Panc1 (cell line): ENCODE measurements around the gene MRPS18C. TPM values are rescaled to one million over a fixed set of nuclear protein-coding genes. Genes with fewer than 3 reads are reported as not detected.

Source experiments
- ATAC-seq: fragments of 200-7000 bp; cut with Tn5 transposase; 2 replicates; pipeline ENCODE4 v1.9.1; 2020; ENCODE audit warnings: mild to moderate bottlenecking, moderate library complexity
- BruUV-seq: library from RNA; stranded (reverse); fragments of 400-500 nt; replicated peaks from 2 replicates; lab custom pipeline; 2021; lab: Mats Ljungman, UMichigan
- CTCF ChIA-PET: fragments of 300-600 bp; sonication (Branson Sonifier 250); formaldehyde crosslinking; loops from one replicate; lab custom pipeline; 2022; ENCODE audit warnings: antibody characterized with exemption; lab: Charles Lee
- POLR2A ChIA-PET: fragments of 300-600 bp; sonication (Branson Sonifier 250); formaldehyde crosslinking; loops from one replicate; lab custom pipeline; 2022; ENCODE audit warnings: antibody characterized with exemption; lab: Charles Lee
- DNase-seq: peaks from one replicate; pipeline ENCODE4 v3.0.0-alpha.2; 2010; ENCODE audit warnings: low read depth, low spot score
- H3K27ac ChIP-seq: 2 replicates; pipeline ENCODE4 v1.5.1; 2011; ENCODE audit warnings: mild to moderate bottlenecking, low read length, inconsistent platforms
- H3K27me3 ChIP-seq: fragments of 200-500 bp; sonication (Bioruptor generic); 2 replicates; pipeline ENCODE4 v1.6.0; 2014; ENCODE audit warnings: low read length, inconsistent platforms; ENCODE audit not compliant: control insufficient read depth, insufficient read depth
- H3K36me3 ChIP-seq: fragments of 200-500 bp; sonication (Bioruptor generic); 2 replicates; pipeline ENCODE4 v1.5.1; 2014; ENCODE audit warnings: inconsistent platforms, mild to moderate bottlenecking, low read length, moderate library complexity; ENCODE audit not compliant: control insufficient read depth, insufficient read depth
- H3K4me1 ChIP-seq: 2 replicates; pipeline ENCODE4 v1.5.1; 2011; ENCODE audit warnings: inconsistent platforms, mild to moderate bottlenecking, low read length, moderate library complexity; ENCODE audit not compliant: control insufficient read depth, insufficient read depth
- H3K4me3 ChIP-seq, 2 experiments: 2 replicates each; pipeline ENCODE4 v1.5.1; 2011 to 2012; ENCODE audit warnings: low read depth in 2 of 2, low read length in 2 of 2, mild to moderate bottlenecking in 2 of 2, inconsistent platforms in 1 of 2, moderate library complexity in 1 of 2
- H3K9me3 ChIP-seq: fragments of 200-500 bp; sonication (Bioruptor generic); 2 replicates; pipeline ENCODE4 v1.5.1; 2014; ENCODE audit warnings: low read depth, mild to moderate bottlenecking, inconsistent platforms, low read length, moderate library complexity; ENCODE audit not compliant: control insufficient read depth, insufficient read depth
- POLR2AphosphoS5 ChIP-seq: IDR thresholded peaks from 2 replicates; pipeline ENCODE4 v1.6.1; 2012; ENCODE audit warnings: mild to moderate bottlenecking, low read depth, low read length, moderate library complexity
- SIN3A ChIP-seq: IDR thresholded peaks from 2 replicates; pipeline ENCODE4 v1.6.1; 2012; ENCODE audit warnings: low read depth, mild to moderate bottlenecking, low read length, moderate library complexity, borderline replicate concordance; ENCODE audit not compliant: insufficient read depth
- TCF7L2 ChIP-seq: IDR thresholded peaks from 2 replicates; pipeline ENCODE4 v1.6.1; 2011; ENCODE audit warnings: mild to moderate bottlenecking, low read depth, low read length, inconsistent platforms
- in situ Hi-C: cut with HindIII; loops from 2 replicates; pipeline ENCODE4 v1.10.0; 2016; ENCODE audit warnings: low sequenced_read_pairs, low pct_unique_long_range_greater_than_20kb
- intact Hi-C: fragments of 100-400 bp; cut with micrococcal nuclease; formaldehyde crosslinking; loops from one replicate; pipeline ENCODE4 v1.10.0; 2022; ENCODE audit not compliant: unreplicated experiment
- total RNA-seq: library from RNA; stranded (reverse); gene quantifications from one replicate; pipeline ENCODE4 v1.2.1, GENCODE V29; 2021; ENCODE audit not compliant: unreplicated experiment
- TF ChIP-seq, protein P1 (sequence below): fragments of 450-650 bp; IDR thresholded peaks from 2 replicates; pipeline ENCODE4 v1.5.1; 2017; ENCODE audit warnings: mild to moderate bottlenecking
- TF ChIP-seq, protein P2 (sequence below), 2 experiments: IDR thresholded peaks; 2 replicates each; pipeline ENCODE4 v1.6.1; 2011 to 2012; ENCODE audit warnings: low read depth in 2 of 2, control low read depth in 1 of 2, low read length in 1 of 2, mild to moderate bottlenecking in 1 of 2, moderate library complexity in 1 of 2; ENCODE audit not compliant: insufficient read depth in 1 of 2

Gene MRPS18C
- total RNA-seq, 1 experiment from 2014 or later: 50.8 TPM

DNA sequence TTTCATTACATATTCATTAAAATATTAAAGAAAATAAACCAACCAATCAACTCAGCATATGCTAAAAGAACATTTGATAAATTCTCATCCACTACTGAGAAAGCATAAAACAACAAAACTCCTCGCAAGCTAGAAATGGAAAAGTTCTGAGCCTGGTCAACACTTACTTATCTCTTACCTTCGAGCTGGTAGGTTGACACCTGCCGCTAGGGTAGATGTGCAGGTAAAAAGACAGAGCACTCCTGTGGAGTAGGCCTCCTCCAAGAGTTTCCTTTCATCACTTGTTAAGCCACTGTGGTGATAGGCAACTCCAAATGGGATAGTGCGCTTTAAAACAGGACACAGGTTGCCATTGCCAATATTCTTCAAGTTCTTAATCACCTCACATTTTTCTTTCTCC, 19.2 kb upstream of the MRPS18C start:
- ATAC-seq: no peak

DNA sequence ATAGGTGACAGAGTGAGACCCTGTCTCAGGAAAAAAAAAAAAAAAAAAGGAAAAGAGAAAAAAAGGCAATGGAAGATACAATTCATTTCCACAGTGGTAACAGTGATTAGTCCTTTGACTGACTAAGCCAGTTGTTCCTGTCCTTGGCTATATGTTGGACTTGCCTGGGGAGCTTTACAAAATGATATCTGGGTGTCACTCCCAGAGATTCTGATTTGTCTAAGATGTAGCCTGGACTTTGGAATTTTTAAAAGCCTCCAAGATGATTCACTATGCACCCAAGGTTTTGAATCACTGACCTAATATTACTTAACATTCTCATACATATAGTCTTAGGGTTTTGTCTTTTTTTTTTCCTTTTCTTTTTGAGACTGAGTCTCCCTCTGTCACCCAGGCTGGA, 17.1 kb upstream of the MRPS18C start:
- in situ Hi-C loops: no loop called here
- intact Hi-C loops: no loop called here
- ATAC-seq: no peak
- TF ChIP-seq POLR2AphosphoS5: no peak
- TF ChIP-seq TCF7L2: no peak
- TF ChIP-seq SIN3A: no peak
- TF ChIP-seq, protein P1, sequence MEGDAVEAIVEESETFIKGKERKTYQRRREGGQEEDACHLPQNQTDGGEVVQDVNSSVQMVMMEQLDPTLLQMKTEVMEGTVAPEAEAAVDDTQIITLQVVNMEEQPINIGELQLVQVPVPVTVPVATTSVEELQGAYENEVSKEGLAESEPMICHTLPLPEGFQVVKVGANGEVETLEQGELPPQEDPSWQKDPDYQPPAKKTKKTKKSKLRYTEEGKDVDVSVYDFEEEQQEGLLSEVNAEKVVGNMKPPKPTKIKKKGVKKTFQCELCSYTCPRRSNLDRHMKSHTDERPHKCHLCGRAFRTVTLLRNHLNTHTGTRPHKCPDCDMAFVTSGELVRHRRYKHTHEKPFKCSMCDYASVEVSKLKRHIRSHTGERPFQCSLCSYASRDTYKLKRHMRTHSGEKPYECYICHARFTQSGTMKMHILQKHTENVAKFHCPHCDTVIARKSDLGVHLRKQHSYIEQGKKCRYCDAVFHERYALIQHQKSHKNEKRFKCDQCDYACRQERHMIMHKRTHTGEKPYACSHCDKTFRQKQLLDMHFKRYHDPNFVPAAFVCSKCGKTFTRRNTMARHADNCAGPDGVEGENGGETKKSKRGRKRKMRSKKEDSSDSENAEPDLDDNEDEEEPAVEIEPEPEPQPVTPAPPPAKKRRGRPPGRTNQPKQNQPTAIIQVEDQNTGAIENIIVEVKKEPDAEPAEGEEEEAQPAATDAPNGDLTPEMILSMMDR: no peak
- TF ChIP-seq, protein P2, sequence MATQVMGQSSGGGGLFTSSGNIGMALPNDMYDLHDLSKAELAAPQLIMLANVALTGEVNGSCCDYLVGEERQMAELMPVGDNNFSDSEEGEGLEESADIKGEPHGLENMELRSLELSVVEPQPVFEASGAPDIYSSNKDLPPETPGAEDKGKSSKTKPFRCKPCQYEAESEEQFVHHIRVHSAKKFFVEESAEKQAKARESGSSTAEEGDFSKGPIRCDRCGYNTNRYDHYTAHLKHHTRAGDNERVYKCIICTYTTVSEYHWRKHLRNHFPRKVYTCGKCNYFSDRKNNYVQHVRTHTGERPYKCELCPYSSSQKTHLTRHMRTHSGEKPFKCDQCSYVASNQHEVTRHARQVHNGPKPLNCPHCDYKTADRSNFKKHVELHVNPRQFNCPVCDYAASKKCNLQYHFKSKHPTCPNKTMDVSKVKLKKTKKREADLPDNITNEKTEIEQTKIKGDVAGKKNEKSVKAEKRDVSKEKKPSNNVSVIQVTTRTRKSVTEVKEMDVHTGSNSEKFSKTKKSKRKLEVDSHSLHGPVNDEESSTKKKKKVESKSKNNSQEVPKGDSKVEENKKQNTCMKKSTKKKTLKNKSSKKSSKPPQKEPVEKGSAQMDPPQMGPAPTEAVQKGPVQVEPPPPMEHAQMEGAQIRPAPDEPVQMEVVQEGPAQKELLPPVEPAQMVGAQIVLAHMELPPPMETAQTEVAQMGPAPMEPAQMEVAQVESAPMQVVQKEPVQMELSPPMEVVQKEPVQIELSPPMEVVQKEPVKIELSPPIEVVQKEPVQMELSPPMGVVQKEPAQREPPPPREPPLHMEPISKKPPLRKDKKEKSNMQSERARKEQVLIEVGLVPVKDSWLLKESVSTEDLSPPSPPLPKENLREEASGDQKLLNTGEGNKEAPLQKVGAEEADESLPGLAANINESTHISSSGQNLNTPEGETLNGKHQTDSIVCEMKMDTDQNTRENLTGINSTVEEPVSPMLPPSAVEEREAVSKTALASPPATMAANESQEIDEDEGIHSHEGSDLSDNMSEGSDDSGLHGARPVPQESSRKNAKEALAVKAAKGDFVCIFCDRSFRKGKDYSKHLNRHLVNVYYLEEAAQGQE (IDR thresholded peaks at IDR 0.05; ENCODE audit: insufficient read depth in 1 of 2, low read depth in 2 of 2, low read length in 1 of 2): no peak
- H3K36me3 ChIP-seq: no peaks in the 10 kb centered on the region
- no TSS peak for BruUV-seq
- H3K4me1 ChIP-seq: no peaks in the 10 kb centered on the region
- H3K9me3 ChIP-seq: no peaks in the 10 kb centered on the region
- no peak overlapping the region for H3K27ac ChIP-seq
- POLR2A ChIA-PET: interaction anchor here (0.7 kb wide), 1 partner anchor 512 kb away, joined by 4 read pairs; no protein-coding TSS in a partner anchor
- CTCF ChIA-PET: interaction anchor here (0.6 to 0.7 kb wide), 2 partner anchors 76 to 593 kb away, joined by 3 to 7 read pairs; no protein-coding TSS in a partner anchor
- DNase-seq: no peak
- no peak overlapping the region for H3K4me3 ChIP-seq
- H3K27me3 ChIP-seq: no peaks in the 10 kb centered on the region

More for the DNA sequence above, 19.2 kb upstream of the MRPS18C start:
- Histone ChIP-seq H3K4me3 (no peak overlapping the region), H3K4me1 (no peaks in the 10 kb centered on the region), H3K27me3 (no peaks in the 10 kb centered on the region), H3K9me3 (no peaks in the 10 kb centered on the region), H3K27ac (no peak overlapping the region), H3K36me3 (no peaks in the 10 kb centered on the region)
- POLR2A ChIA-PET: no interaction called here
- intact Hi-C loops: no loop called here
- TF ChIP-seq, protein P2 (IDR thresholded peaks at IDR 0.05; ENCODE audit: insufficient read depth in 1 of 2, low read depth in 2 of 2, low read length in 1 of 2): no peak
- TF ChIP-seq POLR2AphosphoS5 (no peak), SIN3A (no peak)
- TF ChIP-seq, protein P1: no peak
- DNase-seq: no peak
- in situ Hi-C loops: no loop called here
- CTCF ChIA-PET: no interaction called here
- BruUV-seq: no TSS peak
